HG03103 (cell line): Measurements from ENCODE around the gene CHST14.
"Not testable (repeated sequence)": the region's sequence is repeated elsewhere in the genome, so short reads cannot be mapped to it uniquely, and the experiment has no call there.

Experiments
- ATAC-seq: cut with Tn5 transposase; IDR thresholded peaks from one replicate; pipeline ENCODE4 v1.9.1; 2021; ENCODE audit warnings: low read depth; ENCODE audit not compliant: unreplicated experiment

Gene CHST14

GRCh38 chr15:40440743-40441564 lies 29.8 kb upstream of the CHST14 start, which contains the start of gene BAHD1:
Gene BAHD1, plus strand, starts transcription at chr15:40440953. Its CDS starts 17,512 bp downstream, at chr15:40458465.
- ATAC-seq = peak; percentile 84

GRCh38 chr15:40441565-40442531 lies 28.9 kb upstream of the CHST14 start:
- no peak for ATAC-seq

- ATAC-seq = no peak
These were observed 27.5 kb upstream of the CHST14 start for GRCh38 chr15:40443255-40443654.

DNA sequence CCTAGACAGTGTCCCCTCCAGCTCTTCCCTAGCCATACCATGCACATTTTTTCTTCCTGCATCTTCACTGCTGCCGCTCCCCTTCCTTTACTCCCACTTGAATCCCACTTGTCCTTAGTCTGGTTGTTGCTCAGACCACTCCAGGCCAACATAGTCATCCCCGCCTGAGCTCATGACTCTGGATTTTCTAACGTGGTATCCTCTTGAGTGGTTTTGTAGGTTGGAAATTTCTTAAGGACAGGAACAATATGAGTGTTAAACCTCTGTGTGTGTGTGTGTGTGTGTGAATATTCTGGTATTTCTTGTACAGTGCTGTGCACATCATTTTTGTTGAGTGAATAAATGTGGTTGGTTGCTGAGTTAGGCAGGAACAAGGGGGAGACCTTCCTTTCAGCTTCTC lies 26.9 kb upstream of the CHST14 start:
- no peak for ATAC-seq

GRCh38 chr15:40444736-40445135 lies 26.0 kb upstream of the CHST14 start:
- ATAC-seq = no peak

DNA sequence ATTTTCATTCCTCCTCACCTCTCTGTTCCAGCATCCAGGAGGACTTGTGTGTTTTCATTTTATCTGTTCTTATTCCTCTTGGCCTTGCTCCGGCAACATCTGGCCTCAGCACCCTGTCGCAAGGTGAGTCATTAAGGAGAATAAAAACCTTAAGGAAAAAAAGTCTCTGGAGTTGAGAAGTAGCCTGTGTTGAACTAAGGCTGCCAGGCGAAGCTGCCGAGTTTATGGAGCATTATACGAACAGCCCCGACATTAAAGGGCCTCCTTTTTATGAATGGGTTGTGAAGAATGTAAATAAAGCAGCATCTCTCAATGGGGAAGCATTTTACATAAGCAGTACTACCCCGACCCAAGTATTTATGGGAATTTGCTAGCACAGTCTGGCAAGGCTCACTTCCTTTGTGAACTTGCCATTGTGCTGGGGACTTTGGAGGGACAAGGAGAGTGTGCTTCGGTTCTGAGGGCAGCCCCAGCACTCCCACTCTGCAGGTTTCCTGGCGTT lies 25.3 kb upstream of the CHST14 start:
- ATAC-seq = no peak

- ATAC-seq = no peak
These were observed 24.6 kb upstream of the CHST14 start for GRCh38 chr15:40446144-40446543.

DNA sequence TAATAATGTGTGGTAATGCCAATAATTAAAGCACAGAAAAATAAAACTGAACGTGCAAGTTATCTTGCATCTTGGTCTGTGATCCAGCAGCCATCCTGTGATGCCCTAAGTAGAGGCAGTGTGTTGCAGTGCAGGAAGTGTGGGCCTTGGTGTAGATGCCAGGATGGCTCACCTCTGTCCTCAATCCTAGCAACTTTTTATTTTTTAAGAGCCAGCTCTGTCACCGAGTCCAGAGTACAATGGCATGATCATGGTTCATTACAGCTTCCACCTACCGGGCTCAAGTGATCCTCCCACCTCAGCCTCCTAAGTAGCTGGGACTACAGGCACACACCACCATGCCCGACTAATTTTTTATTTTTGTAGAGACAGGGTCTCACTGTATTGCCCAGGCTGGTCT lies 22.4 kb upstream of the CHST14 start:
- ATAC-seq = no peak

DNA sequence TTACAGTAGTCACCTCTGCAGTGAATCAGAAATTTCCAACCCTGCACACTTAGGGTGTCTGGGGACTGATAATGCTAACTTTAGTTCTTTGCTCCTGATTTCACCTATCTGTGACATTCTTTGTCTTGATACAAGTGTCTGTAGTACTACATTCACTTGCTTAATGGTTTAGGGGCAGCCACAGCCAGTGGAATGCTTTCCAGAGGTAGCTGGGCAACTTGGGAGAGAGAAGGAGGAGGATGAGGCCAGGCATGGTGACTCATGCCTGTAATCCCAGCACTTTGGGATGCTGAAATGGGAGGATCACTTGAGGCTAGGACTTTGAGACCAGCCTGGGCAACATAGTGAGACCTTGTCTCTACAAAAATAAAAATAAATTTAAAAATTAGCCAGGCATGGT lies 21.5 kb upstream of the CHST14 start:
- ATAC-seq = no peak

DNA sequence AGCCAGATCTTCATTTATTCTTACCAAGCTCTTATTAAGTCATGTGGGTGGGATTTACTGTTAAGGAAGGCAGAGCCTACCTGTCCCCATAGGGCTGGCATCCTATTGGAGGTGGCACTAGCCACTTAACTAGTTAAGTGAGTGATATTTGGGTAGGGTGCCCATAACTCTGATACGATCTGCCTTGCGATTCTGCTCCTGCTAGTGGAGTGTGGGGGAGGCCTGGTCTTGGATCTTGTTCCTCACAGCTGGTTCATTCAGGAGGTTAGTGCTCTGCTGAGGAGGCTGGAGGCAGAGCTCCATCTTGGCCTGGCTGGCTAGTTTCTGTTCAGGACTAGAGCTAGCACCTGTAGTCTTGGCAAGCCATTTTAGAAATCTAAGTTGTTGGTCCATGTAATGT lies 20.7 kb upstream of the CHST14 start:
- no peak for ATAC-seq

- ATAC-seq = no peak
These were observed 19.1 kb upstream of the CHST14 start for GRCh38 chr15:40451527-40452158.

DNA sequence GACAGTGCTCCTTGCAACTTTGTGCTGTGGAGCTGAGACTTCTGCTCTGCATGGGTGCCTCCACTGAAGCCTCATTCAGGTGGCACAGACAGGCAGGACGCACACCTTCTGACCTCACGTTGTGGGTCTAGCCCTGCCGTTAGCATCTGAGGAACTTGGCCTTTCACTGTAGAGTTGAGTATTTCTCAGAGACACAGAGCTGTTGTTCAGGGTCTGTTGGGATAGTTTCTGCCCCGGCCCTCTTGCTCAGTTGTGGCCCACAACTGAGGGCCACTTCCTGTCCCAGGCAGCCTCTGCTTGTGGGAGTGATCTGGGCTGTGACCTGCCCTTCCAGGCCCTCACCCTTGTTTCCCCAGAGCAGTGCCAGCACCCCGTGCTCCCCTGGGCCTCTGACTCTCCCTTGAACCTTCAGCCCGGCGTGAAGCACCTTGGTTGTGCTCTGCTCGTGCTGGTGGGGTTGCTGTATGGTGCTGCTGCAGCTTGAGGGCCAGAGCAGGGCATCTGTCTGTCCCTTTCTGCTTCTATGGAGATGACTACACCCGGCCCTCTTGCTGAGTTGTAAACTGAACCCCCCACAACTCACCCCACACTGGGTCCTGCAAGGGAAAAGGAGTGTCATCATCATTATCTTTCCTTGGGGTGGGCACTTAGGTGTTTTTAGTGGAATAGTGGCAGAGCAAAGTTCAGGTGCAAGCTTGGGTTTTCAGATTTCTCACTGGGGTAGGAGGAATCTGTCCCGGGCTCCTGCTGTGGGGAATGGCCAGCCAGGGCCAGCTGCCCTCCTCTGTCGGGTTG lies 18.3 kb upstream of the CHST14 start:
- ATAC-seq = no peak

DNA sequence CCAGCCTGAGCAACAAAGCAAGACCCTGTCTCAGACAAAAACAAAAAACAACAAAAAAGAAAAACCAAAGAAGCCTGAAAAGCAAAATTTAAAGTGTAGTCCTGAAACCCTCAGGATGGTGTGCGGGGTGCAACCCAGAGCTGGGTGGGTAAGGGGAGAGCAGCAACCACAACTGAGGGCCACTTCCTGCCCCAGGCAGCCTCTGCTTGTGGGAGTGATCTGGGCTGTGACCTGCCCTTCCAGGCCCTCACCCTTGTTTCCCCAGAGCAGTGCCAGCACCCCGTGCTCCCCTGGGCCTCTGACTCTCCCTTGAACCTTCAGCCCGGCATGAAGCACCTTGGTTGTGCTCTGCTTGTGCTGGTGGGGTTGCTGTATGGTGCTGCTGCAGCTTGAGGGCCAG lies 16.8 kb upstream of the CHST14 start:
- not testable (repeated sequence) for ATAC-seq

GRCh38 chr15:40454904-40455391 lies 15.8 kb upstream of the CHST14 start:
- no peak for ATAC-seq

DNA sequence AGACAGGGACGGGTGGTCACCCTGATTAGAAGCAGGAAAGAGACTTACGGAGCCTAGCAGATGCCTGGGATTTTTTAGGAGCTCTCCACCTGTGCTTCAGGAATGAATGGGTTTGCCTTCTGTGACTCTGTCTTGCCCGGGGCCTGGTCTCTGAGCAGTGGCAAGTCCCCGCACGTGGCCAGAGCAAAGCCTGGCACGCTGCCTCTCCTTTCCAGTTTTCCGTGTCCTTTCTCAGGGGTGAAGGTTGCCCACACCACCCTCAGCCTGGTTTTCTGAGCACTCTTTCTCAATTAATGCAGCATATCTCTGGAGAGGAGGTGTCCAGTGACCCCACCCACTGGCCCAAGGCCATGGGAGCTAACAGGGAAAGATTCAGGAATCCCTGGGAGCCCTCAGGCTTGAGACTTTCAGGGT lies 14.5 kb upstream of the CHST14 start:
- no peak for ATAC-seq

- ATAC-seq = no peak
These were observed 14.0 kb upstream of the CHST14 start for GRCh38 chr15:40456738-40457137.

DNA sequence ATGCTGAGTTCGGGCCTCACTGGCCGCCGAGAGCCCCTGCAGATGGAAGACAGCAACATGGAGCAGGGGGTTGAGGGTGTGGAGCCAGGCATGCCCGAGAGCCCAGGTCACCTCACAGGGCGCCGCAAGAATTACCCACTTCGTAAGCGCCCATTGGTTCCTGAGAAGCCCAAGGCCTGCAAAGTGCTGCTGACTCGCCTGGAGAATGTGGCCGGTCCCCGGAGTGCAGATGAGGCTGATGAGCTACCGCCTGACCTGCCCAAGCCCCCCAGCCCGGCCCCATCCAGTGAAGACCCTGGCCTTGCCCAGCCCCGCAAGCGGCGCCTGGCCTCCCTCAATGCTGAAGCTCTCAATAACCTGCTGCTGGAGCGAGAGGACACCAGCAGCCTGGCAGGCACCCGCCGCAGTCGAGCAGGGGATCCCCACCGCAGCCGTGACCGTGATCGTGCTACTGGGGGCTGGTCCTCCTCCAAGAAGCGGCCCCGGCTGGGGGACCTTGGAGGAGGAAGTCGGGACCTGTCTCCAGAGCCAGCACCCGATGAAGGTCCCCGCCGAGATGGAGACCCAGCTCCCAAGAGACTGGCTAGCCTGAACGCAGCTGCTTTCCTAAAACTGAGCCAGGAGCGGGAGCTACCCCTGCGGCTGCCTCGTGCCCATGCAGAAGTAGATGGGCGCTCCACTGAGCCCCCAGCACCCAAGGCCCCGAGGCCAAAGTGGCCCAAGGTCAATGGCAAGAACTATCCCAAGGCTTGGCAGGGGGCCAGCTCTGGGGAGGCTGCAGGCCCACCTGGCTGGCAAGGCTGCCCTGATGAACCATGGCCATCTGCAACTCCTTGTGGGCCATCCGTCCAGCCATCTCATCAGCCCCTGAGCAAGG lies 12.1 kb upstream of the CHST14 start:
- no peak for ATAC-seq

GRCh38 chr15:40459391-40460015 lies 11.3 kb upstream of the CHST14 start:
- no peak for ATAC-seq
